ENCODE results near the gene TNPO2. TPM values are rescaled to one million over a fixed set of nuclear protein-coding genes. Genes with fewer than 3 reads are reported as not detected.

Gene TNPO2
- total RNA-seq, 1 donor from 2014 or later = 99.7 TPM

DNA sequence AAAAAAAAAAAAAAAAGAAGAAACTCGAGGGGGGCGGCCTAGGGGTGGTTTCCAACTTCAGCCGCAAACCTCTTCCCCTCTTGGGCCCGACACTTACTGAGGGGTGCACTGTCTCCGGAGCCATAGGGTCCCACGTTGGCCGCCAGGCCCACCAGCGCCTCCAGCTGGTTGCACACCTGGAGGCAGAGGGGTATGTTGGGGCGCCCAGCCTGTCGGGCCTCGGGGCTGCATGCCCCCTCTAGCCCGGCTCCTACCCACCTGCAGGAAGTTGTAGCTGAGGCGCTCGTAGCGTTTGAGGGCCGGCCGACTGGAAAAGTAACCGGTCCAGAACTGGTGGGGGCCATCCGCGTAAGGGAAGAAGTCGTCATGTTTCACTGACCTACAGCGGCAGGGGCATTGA lies 65.8 kb downstream of the TNPO2 start:
- Mint-ChIP-seq H3K27ac (no peak overlapping the region), H3K4me3 (no peak overlapping the region), H3K27me3 (no peaks in the 10 kb centered on the region), H3K4me1 (ENCODE audit: unreplicated experiment) (no peaks in the 10 kb centered on the region), H3K9me3 (no peaks in the 10 kb centered on the region), H3K36me3 (peaks cover 16% of the 10 kb centered on the region)
- no peak for DNase-seq (ENCODE audit: extremely low spot score, unreplicated experiment)
- TF ChIP-seq, protein P1, sequence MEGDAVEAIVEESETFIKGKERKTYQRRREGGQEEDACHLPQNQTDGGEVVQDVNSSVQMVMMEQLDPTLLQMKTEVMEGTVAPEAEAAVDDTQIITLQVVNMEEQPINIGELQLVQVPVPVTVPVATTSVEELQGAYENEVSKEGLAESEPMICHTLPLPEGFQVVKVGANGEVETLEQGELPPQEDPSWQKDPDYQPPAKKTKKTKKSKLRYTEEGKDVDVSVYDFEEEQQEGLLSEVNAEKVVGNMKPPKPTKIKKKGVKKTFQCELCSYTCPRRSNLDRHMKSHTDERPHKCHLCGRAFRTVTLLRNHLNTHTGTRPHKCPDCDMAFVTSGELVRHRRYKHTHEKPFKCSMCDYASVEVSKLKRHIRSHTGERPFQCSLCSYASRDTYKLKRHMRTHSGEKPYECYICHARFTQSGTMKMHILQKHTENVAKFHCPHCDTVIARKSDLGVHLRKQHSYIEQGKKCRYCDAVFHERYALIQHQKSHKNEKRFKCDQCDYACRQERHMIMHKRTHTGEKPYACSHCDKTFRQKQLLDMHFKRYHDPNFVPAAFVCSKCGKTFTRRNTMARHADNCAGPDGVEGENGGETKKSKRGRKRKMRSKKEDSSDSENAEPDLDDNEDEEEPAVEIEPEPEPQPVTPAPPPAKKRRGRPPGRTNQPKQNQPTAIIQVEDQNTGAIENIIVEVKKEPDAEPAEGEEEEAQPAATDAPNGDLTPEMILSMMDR (conservative IDR thresholded peaks at IDR 0.05) = no peak

DNA sequence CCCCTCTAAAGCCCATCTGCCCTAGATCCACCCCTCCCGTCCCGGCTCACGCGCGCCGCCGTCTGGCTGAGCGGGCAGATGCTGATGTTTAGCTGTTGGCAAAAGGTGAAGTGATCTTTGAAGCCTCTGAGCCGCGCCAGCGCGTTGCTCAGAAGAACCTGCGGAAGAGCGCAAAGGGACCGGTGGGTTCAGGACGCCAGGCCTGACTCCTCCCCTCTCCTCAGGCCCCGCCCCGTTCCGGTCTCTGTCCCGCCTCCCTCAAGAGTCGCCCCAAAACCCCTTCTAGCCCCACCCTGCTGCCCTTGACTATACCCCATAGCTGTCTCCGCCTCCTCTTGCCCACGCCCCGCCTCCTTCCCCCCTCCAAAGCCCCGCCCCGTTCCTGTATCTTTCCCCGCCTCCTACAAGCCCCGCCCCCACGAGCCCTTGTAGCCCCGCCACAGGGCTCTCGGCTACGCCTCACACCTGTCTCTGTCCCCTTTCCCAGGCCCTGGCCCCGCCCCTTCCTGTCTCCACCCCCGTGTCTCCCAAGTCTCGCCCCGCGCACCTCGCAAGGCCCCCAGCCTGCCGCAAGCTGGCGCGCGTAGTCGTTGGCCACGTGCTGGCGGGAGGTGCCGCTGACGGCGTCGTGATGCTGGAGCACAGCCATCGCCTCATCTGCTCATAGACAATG lies 66.7 kb downstream of the TNPO2 start:
- no peak overlapping the region for H3K4me3 Mint-ChIP-seq
- H3K36me3 Mint-ChIP-seq = peaks cover 16% of the 10 kb centered on the region
- H3K9me3 Mint-ChIP-seq = no peaks in the 10 kb centered on the region
- H3K4me1 Mint-ChIP-seq (ENCODE audit: unreplicated experiment) = no peaks in the 10 kb centered on the region
- DNase-seq (ENCODE audit: extremely low spot score, unreplicated experiment) = no peak
- TF ChIP-seq, protein P1 (conservative IDR thresholded peaks at IDR 0.05) = no peak
- H3K27ac Mint-ChIP-seq = no peak overlapping the region
- H3K27me3 Mint-ChIP-seq = no peaks in the 10 kb centered on the region

DNA sequence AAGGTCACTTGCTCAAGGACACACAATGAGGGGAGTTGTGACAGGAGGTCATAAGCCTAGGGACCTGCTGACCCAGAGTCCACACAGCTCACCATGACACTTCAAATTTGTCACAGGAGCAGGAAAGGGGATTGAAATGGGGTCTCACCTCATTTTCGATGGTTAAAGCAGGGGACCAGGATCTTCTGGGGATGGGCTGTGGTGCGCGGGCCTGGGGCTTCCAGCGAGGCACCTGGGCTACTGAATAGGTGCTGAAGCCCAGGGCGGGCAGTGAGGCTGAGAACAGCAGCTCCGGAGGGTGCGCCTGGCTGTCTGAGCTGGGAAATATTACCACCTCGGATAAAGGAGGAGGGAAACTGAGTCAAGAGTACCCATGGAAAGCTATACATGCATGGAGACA lies 68.2 kb downstream of the TNPO2 start:
- H3K27me3 Mint-ChIP-seq = no peaks in the 10 kb centered on the region

DNA sequence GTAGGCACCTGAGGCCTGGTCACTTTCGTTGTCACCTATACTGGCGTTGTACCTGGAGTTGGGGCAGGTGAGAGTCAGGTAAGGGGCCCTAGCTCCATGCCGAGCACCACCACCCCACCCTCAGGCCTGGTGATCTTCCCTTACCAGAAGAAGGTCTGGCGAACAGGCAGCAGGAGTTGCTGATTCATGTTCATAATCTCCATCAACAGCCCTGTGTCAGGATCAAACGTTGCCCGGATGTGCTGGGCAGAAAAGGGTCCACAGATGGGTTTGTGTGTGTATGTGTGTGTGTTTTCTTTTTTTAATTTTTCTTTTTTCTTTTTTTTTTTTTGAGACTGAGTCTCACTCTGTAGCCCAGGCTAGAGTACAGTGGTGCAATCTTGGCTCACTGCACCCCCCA lies 71.5 kb downstream of the TNPO2 start:
- TF ChIP-seq, protein P1 (conservative IDR thresholded peaks at IDR 0.05) = no peak
- Mint-ChIP-seq H3K27ac (no peak overlapping the region), H3K36me3 (peaks cover 16% of the 10 kb centered on the region), H3K9me3 (no peaks in the 10 kb centered on the region), H3K4me1 (ENCODE audit: unreplicated experiment) (no peaks in the 10 kb centered on the region), H3K27me3 (no peaks in the 10 kb centered on the region), H3K4me3 (no peak overlapping the region)
- no peak for DNase-seq (ENCODE audit: extremely low spot score, unreplicated experiment)

More for the DNA sequence above, 68.2 kb downstream of the TNPO2 start:
- no peak overlapping the region for H3K27ac Mint-ChIP-seq
- peaks cover 19% of the 10 kb centered on the region for H3K36me3 Mint-ChIP-seq
- TF ChIP-seq, protein P1 (conservative IDR thresholded peaks at IDR 0.05) = no peak
- no peaks in the 10 kb centered on the region for H3K4me1 Mint-ChIP-seq (ENCODE audit: unreplicated experiment)
- no peak for DNase-seq (ENCODE audit: extremely low spot score, unreplicated experiment)
- H3K4me3 Mint-ChIP-seq = no peak overlapping the region
- no peaks in the 10 kb centered on the region for H3K9me3 Mint-ChIP-seq

DNA sequence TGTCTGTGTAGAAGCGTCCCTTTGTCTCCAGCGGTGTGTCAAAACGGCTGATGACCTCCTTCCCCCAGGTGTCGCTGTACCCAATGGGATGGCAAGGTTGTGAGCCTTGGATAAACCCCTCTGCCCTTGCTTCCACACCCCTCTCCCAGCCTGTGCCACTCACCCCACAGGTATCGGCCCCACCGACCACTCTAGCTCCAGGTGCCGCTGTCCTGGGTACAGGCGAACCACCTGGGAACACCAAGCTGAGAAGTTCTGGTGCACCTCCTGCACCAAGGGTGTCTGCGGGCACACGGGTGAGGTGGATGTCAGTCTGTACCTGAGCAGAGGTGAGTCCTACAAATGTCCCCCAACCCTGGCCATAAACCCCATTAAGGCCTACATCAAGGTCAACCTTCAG lies 73.8 kb downstream of the TNPO2 start:
- no peak overlapping the region for H3K4me3 Mint-ChIP-seq
- no peak overlapping the region for H3K27ac Mint-ChIP-seq
- H3K36me3 Mint-ChIP-seq = peaks cover 4% of the 10 kb centered on the region
- no peaks in the 10 kb centered on the region for H3K9me3 Mint-ChIP-seq
- TF ChIP-seq, protein P1 (conservative IDR thresholded peaks at IDR 0.05) = no peak
- H3K27me3 Mint-ChIP-seq = no peaks in the 10 kb centered on the region
- DNase-seq (ENCODE audit: extremely low spot score, unreplicated experiment) = no peak
- H3K4me1 Mint-ChIP-seq (ENCODE audit: unreplicated experiment) = no peaks in the 10 kb centered on the region

Other genes with a start within 250 kb of the TNPO2 start
- 3.6 and 5.6 TPM in 2 replicates for gene ZNF709, start 239.1 kb downstream of the TNPO2 start, total RNA-seq (ENCODE audit: low replicate concordance)
- 11.0 and 14.5 TPM in 2 replicates for gene ZNF564, start 172.4 kb downstream of the TNPO2 start, total RNA-seq (ENCODE audit: low replicate concordance)
- gene ZNF490, start 113.1 kb downstream of the TNPO2 start, total RNA-seq (ENCODE audit: low replicate concordance) = 11.2 and 11.4 TPM in 2 replicates
- gene ZNF791, start 113.0 kb downstream of the TNPO2 start, total RNA-seq (ENCODE audit: low replicate concordance) = 21.1 and 27.4 TPM in 2 replicates
- 90.6 and 95.4 TPM in 2 replicates for gene MAN2B1, start 57.2 kb downstream of the TNPO2 start, total RNA-seq (ENCODE audit: low replicate concordance)
- gene WDR83, start 57.1 kb downstream of the TNPO2 start, total RNA-seq (ENCODE audit: low replicate concordance) = 9.8 and 14.6 TPM in 2 replicates
- 71.2 and 79.4 TPM in 2 replicates for gene DHPS, start 42.1 kb downstream of the TNPO2 start, total RNA-seq (ENCODE audit: low replicate concordance)
- gene GNG14, start 35.9 kb downstream of the TNPO2 start, total RNA-seq (ENCODE audit: low replicate concordance) = 0.85 TPM in 1 of 2 replicates, not detected in the other
- gene FBXW9, start 27.3 kb downstream of the TNPO2 start, total RNA-seq (ENCODE audit: low replicate concordance) = 15.4 and 17.0 TPM in 2 replicates
- gene TRIR, start 10.8 kb upstream of the TNPO2 start, total RNA-seq (ENCODE audit: low replicate concordance) = 164 and 173 TPM in 2 replicates
- gene GET3, start 13.6 kb upstream of the TNPO2 start, total RNA-seq (ENCODE audit: low replicate concordance) = 59.6 and 74.5 TPM in 2 replicates
- 0.14 TPM in 1 of 2 replicates, not detected in the other for gene BEST2, start 27.9 kb upstream of the TNPO2 start, total RNA-seq (ENCODE audit: low replicate concordance)
- 50.1 and 55.0 TPM in 2 replicates for gene HOOK2, start 51.6 kb upstream of the TNPO2 start, total RNA-seq (ENCODE audit: low replicate concordance)
- gene JUNB, start 67.6 kb upstream of the TNPO2 start, total RNA-seq (ENCODE audit: low replicate concordance) = 31.3 and 116 TPM in 2 replicates
- gene PRDX2, start 77.9 kb upstream of the TNPO2 start, total RNA-seq (ENCODE audit: low replicate concordance) = 416 and 497 TPM in 2 replicates
- gene THSD8, start 78.1 kb upstream of the TNPO2 start, total RNA-seq (ENCODE audit: low replicate concordance) = 10.1 and 19.4 TPM in 2 replicates
- gene RNASEH2A, start 82.7 kb upstream of the TNPO2 start, total RNA-seq (ENCODE audit: low replicate concordance) = 13.7 and 37.2 TPM in 2 replicates
- not detected in 2 replicates for gene RTBDN, start 110.6 kb upstream of the TNPO2 start, total RNA-seq (ENCODE audit: low replicate concordance)
- 1.9 and 3.5 TPM in 2 replicates for gene MAST1, start 114.6 kb upstream of the TNPO2 start, total RNA-seq (ENCODE audit: low replicate concordance)
- 17.9 and 24.6 TPM in 2 replicates for gene DNASE2, start 157.5 kb upstream of the TNPO2 start, total RNA-seq (ENCODE audit: low replicate concordance)
- not detected in 2 replicates for gene KLF1, start 163.3 kb upstream of the TNPO2 start, total RNA-seq (ENCODE audit: low replicate concordance)
- gene GCDH, start 167.2 kb upstream of the TNPO2 start, total RNA-seq (ENCODE audit: low replicate concordance) = 29.7 and 46.8 TPM in 2 replicates
- 1.8 TPM in 1 of 2 replicates, not detected in the other for gene SYCE2, start 195.4 kb upstream of the TNPO2 start, total RNA-seq (ENCODE audit: low replicate concordance)
- 67.5 and 68.5 TPM in 2 replicates for gene FARSA, start 209.8 kb upstream of the TNPO2 start, total RNA-seq (ENCODE audit: low replicate concordance)
- gene CALR, start 214.7 kb upstream of the TNPO2 start, total RNA-seq (ENCODE audit: low replicate concordance) = 1,188 and 1,294 TPM in 2 replicates
- gene RAD23A, start 221.9 kb upstream of the TNPO2 start, total RNA-seq (ENCODE audit: low replicate concordance) = 77.1 and 82.3 TPM in 2 replicates
- 23.1 and 24.8 TPM in 2 replicates for gene GADD45GIP1, start 233.3 kb upstream of the TNPO2 start, total RNA-seq (ENCODE audit: low replicate concordance)
- not detected in 2 replicates for gene DAND5, start 245.6 kb upstream of the TNPO2 start, total RNA-seq (ENCODE audit: low replicate concordance)